HepG2 (cell line): Measurements from ENCODE around the gene ABHD6. TPM values are rescaled to one million over a fixed set of nuclear protein-coding genes. Genes with fewer than 3 reads are reported as not detected.

Source experiments
- ARNT2 ChIP-seq: sonication (generic); formaldehyde crosslinking; IDR thresholded peaks from 2 replicates; pipeline ENCODE4 v1.8.0; 2022; ENCODE audit warnings: mild to moderate bottlenecking, low read depth, missing genetic modification reagents, moderate library complexity
- ATRX ChIP-seq: sonication (generic); formaldehyde crosslinking; IDR thresholded peaks from 2 replicates; pipeline ENCODE4 v1.4.0; 2020; ENCODE audit warnings: missing genetic modification reagents, borderline replicate concordance
- CEBPG ChIP-seq: IDR thresholded peaks from 2 replicates; pipeline ENCODE4 v1.6.1; 2016
- HDAC2 ChIP-seq: sonication (generic); formaldehyde crosslinking; IDR thresholded peaks from 2 replicates; pipeline ENCODE4 v1.4.0; 2020; ENCODE audit warnings: missing genetic modification reagents
- HDAC6 ChIP-seq: fragments of 200-600 bp; sonication (generic); IDR thresholded peaks from 2 replicates; pipeline ENCODE4 v1.7.0; 2017; ENCODE audit warnings: mild to moderate bottlenecking, antibody characterized with exemption, low read length, low read depth
- HNF4A ChIP-seq: sonication (generic); formaldehyde crosslinking; IDR thresholded peaks from 2 replicates; pipeline ENCODE4 v1.4.0; 2020; ENCODE audit warnings: missing genetic modification reagents
- HNF4G ChIP-seq, 2 experiments: sonication (generic) in 1 of 2; formaldehyde crosslinking in 1 of 2; IDR thresholded peaks; 2 replicates each; pipeline versions ENCODE4 v1.4.0 to v1.6.1; 2011 to 2020; ENCODE audit warnings: borderline replicate concordance in 2 of 2, low read depth in 2 of 2, mild to moderate bottlenecking in 2 of 2, low read length in 1 of 2, missing genetic modification reagents in 1 of 2, moderate library complexity in 1 of 2
- HOXA3 ChIP-seq: sonication (generic); formaldehyde crosslinking; IDR thresholded peaks from 2 replicates; pipeline ENCODE4 v1.5.0; 2020; ENCODE audit warnings: missing genetic modification reagents
- KLF12 ChIP-seq: sonication (generic); formaldehyde crosslinking; IDR thresholded peaks from 2 replicates; pipeline ENCODE4 v1.4.0; 2020; ENCODE audit warnings: missing genetic modification reagents, borderline replicate concordance
- MLLT10 ChIP-seq: sonication (generic); formaldehyde crosslinking; IDR thresholded peaks from 2 replicates; pipeline ENCODE4 v1.4.0; 2020; ENCODE audit warnings: missing genetic modification reagents
- NCOA5 ChIP-seq: sonication (generic); formaldehyde crosslinking; IDR thresholded peaks from 2 replicates; pipeline ENCODE4 v1.4.0; 2020; ENCODE audit warnings: missing genetic modification reagents
- NPAS2 ChIP-seq: sonication (generic); formaldehyde crosslinking; IDR thresholded peaks from 2 replicates; pipeline ENCODE4 v1.8.0; 2022; ENCODE audit warnings: mild to moderate bottlenecking, missing genetic modification reagents, borderline replicate concordance
- NR2F6 ChIP-seq, 2 experiments: IDR thresholded peaks; 2 replicates each; pipeline ENCODE4 v1.6.1; 2016; ENCODE audit warnings: antibody characterized with exemption in 1 of 2, mild to moderate bottlenecking in 1 of 2
- PITX1 ChIP-seq: sonication (generic); formaldehyde crosslinking; IDR thresholded peaks from 2 replicates; pipeline ENCODE4 v1.5.1; 2020; ENCODE audit warnings: mild to moderate bottlenecking, missing genetic modification reagents
- TEAD3 ChIP-seq: optimal IDR thresholded peaks from 2 replicates; pipeline ENCODE3; 2016; ENCODE audit warnings: borderline replicate concordance
- ZBTB3 ChIP-seq: sonication (generic); formaldehyde crosslinking; IDR thresholded peaks from 2 replicates; pipeline ENCODE4 v1.4.0; 2020; ENCODE audit warnings: low read depth, mild to moderate bottlenecking, moderate library complexity, missing genetic modification reagents, borderline replicate concordance
- ZNF333 ChIP-seq: sonication (generic); formaldehyde crosslinking; IDR thresholded peaks from 2 replicates; pipeline ENCODE4 v1.4.0; 2020; ENCODE audit warnings: mild to moderate bottlenecking, missing genetic modification reagents, borderline replicate concordance
- ZNF547 ChIP-seq: sonication (generic); formaldehyde crosslinking; IDR thresholded peaks from 2 replicates; pipeline ENCODE4 v1.5.1; 2020; ENCODE audit warnings: mild to moderate bottlenecking, missing genetic modification reagents
- ZNF644 ChIP-seq: IDR thresholded peaks from 2 replicates; pipeline ENCODE4 v1.6.1; 2016; ENCODE audit warnings: low read depth
- polyA plus RNA-seq, 8 experiments: library from polyadenylated mRNA; depleted of rRNA in 3 of 8; stranded (reverse) in 7 of 8; unstranded in 1 of 8; fragments of >200 nt; fragmentation: Illumina TruSeq in 4 of 8; extraction: Trizol in 4 of 8; gene quantifications; 2 replicates each; pipeline versions ENCODE4 v1.2.1 to v1.2.3, GENCODE V29; 2011 to 2016; ENCODE audit warnings: low read depth in 4 of 8, missing spikeins in 1 of 8, mixed read lengths in 1 of 8; ENCODE audit not compliant: insufficient read depth in 1 of 8
- total RNA-seq, 5 experiments: library from RNA; depleted of rRNA; stranded (reverse); fragments of >200 nt; fragmentation: Illumina TruSeq; extraction: Trizol; gene quantifications; 2 replicates each; pipeline ENCODE4 v1.2.3, GENCODE V29; 2016; ENCODE audit warnings: low read depth in 1 of 5
- TF ChIP-seq, protein P1 (sequence below): sonication (generic); formaldehyde crosslinking; IDR thresholded peaks from 2 replicates; pipeline ENCODE4 v1.4.0; 2020; ENCODE audit warnings: missing genetic modification reagents
- TF ChIP-seq, protein P2 (sequence below): sonication (generic); formaldehyde crosslinking; IDR thresholded peaks from 2 replicates; pipeline ENCODE4 v1.4.0; 2020; ENCODE audit warnings: mild to moderate bottlenecking, missing genetic modification reagents
- TF ChIP-seq, protein P3 (sequence below): IDR thresholded peaks from 2 replicates; pipeline ENCODE4 v1.6.1; 2016; ENCODE audit warnings: low read depth, control low read depth
- TF ChIP-seq, protein P4 (sequence below): sonication (generic); formaldehyde crosslinking; IDR thresholded peaks from 2 replicates; pipeline ENCODE4 v1.4.0; 2020; ENCODE audit warnings: missing genetic modification reagents
- TF ChIP-seq, protein P5 (sequence below): sonication (generic); formaldehyde crosslinking; conservative IDR thresholded peaks from 2 replicates; pipeline ENCODE4 v1.4.0; 2020; ENCODE audit warnings: missing genetic modification reagents

ABHD6 gene
- total and polyA plus RNA-seq, 2 of the 13 experiments (the other 11 are each of a cell fraction or from before 2014, with no cell fraction given) = 9.0 to 17.2 TPM

DNA sequence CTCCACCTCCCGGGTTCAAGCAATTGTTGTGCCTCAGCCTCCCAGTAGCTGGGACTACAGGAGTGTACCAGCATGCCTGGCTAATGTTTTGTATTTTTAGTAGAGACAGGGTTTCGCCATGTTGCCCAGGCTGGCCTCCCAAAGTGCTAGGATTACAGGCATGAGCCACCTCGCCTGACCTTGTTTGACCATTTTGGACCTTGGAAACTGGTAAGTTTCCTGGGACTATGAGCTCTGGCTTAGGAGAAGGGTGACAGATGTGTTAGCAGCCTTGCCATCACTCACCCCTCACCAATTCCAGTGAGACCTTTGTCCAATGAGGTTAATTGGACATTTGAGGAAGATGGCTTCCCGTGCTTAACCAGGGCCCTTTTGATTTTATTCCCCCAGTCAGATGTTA, 46.7 kb upstream of the ABHD6 start (continued):
- TF ChIP-seq, protein P1, sequence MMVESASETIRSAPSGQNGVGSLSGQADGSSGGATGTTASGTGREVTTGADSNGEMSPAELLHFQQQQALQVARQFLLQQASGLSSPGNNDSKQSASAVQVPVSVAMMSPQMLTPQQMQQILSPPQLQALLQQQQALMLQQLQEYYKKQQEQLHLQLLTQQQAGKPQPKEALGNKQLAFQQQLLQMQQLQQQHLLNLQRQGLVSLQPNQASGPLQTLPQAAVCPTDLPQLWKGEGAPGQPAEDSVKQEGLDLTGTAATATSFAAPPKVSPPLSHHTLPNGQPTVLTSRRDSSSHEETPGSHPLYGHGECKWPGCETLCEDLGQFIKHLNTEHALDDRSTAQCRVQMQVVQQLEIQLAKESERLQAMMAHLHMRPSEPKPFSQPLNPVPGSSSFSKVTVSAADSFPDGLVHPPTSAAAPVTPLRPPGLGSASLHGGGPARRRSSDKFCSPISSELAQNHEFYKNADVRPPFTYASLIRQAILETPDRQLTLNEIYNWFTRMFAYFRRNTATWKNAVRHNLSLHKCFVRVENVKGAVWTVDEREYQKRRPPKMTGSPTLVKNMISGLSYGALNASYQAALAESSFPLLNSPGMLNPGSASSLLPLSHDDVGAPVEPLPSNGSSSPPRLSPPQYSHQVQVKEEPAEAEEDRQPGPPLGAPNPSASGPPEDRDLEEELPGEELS = 0 out of 2 replicates have a peak, but pooled peaks have one; percentile 28
- TF ChIP-seq, protein P2, sequence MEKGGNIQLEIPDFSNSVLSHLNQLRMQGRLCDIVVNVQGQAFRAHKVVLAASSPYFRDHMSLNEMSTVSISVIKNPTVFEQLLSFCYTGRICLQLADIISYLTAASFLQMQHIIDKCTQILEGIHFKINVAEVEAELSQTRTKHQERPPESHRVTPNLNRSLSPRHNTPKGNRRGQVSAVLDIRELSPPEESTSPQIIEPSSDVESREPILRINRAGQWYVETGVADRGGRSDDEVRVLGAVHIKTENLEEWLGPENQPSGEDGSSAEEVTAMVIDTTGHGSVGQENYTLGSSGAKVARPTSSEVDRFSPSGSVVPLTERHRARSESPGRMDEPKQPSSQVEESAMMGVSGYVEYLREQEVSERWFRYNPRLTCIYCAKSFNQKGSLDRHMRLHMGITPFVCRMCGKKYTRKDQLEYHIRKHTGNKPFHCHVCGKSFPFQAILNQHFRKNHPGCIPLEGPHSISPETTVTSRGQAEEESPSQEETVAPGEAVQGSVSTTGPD (CRISPR knock-in tag) = 0 out of 2 replicates have a peak, but pooled peaks have one; percentile 47
- TF ChIP-seq NR2F6 (IDR thresholded peaks at IDR 0.05) = no peak
- peak; percentile 57 for TF ChIP-seq NR2F6 (CRISPR knock-in tag; IDR thresholded peaks at IDR 0.05)
- TF ChIP-seq, protein P3, sequence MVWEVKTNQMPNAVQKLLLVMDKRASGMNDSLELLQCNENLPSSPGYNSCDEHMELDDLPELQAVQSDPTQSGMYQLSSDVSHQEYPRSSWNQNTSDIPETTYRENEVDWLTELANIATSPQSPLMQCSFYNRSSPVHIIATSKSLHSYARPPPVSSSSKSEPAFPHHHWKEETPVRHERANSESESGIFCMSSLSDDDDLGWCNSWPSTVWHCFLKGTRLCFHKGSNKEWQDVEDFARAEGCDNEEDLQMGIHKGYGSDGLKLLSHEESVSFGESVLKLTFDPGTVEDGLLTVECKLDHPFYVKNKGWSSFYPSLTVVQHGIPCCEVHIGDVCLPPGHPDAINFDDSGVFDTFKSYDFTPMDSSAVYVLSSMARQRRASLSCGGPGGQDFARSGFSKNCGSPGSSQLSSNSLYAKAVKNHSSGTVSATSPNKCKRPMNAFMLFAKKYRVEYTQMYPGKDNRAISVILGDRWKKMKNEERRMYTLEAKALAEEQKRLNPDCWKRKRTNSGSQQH (CRISPR knock-in tag) = no peak
- TF ChIP-seq, protein P4, sequence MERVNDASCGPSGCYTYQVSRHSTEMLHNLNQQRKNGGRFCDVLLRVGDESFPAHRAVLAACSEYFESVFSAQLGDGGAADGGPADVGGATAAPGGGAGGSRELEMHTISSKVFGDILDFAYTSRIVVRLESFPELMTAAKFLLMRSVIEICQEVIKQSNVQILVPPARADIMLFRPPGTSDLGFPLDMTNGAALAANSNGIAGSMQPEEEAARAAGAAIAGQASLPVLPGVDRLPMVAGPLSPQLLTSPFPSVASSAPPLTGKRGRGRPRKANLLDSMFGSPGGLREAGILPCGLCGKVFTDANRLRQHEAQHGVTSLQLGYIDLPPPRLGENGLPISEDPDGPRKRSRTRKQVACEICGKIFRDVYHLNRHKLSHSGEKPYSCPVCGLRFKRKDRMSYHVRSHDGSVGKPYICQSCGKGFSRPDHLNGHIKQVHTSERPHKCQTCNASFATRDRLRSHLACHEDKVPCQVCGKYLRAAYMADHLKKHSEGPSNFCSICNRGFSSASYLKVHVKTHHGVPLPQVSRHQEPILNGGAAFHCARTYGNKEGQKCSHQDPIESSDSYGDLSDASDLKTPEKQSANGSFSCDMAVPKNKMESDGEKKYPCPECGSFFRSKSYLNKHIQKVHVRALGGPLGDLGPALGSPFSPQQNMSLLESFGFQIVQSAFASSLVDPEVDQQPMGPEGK (CRISPR knock-in tag) = no peak
- TF ChIP-seq ZBTB3 (CRISPR knock-in tag) = no peak
- no peak for TF ChIP-seq ATRX (CRISPR knock-in tag)
- TF ChIP-seq HOXA3 = peak; percentile 26
- TF ChIP-seq, protein P5, sequence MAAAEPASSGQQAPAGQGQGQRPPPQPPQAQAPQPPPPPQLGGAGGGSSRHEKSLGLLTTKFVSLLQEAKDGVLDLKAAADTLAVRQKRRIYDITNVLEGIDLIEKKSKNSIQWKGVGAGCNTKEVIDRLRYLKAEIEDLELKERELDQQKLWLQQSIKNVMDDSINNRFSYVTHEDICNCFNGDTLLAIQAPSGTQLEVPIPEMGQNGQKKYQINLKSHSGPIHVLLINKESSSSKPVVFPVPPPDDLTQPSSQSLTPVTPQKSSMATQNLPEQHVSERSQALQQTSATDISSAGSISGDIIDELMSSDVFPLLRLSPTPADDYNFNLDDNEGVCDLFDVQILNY = no peak
- no peak for TF ChIP-seq NPAS2
- TF ChIP-seq HDAC2 (CRISPR knock-in tag) = 0 out of 2 replicates have a peak, but pooled peaks have one; percentile 15
- no peak for TF ChIP-seq NCOA5
- no peak for TF ChIP-seq ZNF547 (CRISPR knock-in tag)
- TF ChIP-seq KLF12 (CRISPR knock-in tag) = no peak
- no peak for TF ChIP-seq MLLT10 (CRISPR knock-in tag)
- TF ChIP-seq PITX1 (CRISPR knock-in tag) = no peak
- TF ChIP-seq ZNF644 = 0 out of 2 replicates have a peak, but pooled peaks have one; percentile 52
- peak; percentile 38; the same call in 1 of the 2 replicates for TF ChIP-seq HNF4G (IDR thresholded peaks at IDR 0.05; ENCODE audit: borderline replicate concordance, low read depth, low read length)
- no peak for TF ChIP-seq HNF4G (CRISPR knock-in tag; IDR thresholded peaks at IDR 0.05; ENCODE audit: borderline replicate concordance, low read depth)
- peak; percentile 88 for TF ChIP-seq HNF4A (CRISPR knock-in tag)
- no peak for TF ChIP-seq ARNT2 (CRISPR knock-in tag)
- TF ChIP-seq HDAC6 = no peak
- 0 out of 2 replicates have a peak, but pooled peaks have one; percentile 40 for TF ChIP-seq ZNF333 (CRISPR knock-in tag)
- TF ChIP-seq CEBPG (CRISPR knock-in tag) = peak; percentile 2; the same call in 1 of the 2 replicates
- TF ChIP-seq TEAD3 (CRISPR knock-in tag) = peak; percentile 9
